HCT116 (cell line): ENCODE data around the gene FGF14. TPM values are rescaled to one million over a fixed set of nuclear protein-coding genes. Genes with fewer than 3 reads are reported as not detected.

Source experiments
- ATAC-seq: fragments of 200-7000 bp; cut with Tn5 transposase; 2 replicates; pipeline ENCODE4 v1.9.1; 2020; ENCODE audit warnings: mild to moderate bottlenecking, moderate library complexity
- BruUV-seq: library from RNA; stranded (reverse); fragments of 400-500 nt; replicated peaks from 2 replicates; lab custom pipeline; 2021; lab: Mats Ljungman, UMichigan
- CTCF ChIA-PET: fragments of 300-600 bp; sonication (Branson Sonifier 250); formaldehyde crosslinking; loops from one replicate; lab custom pipeline; 2021; ENCODE audit warnings: antibody characterized with exemption; lab: Charles Lee
- POLR2A ChIA-PET: fragments of 300-600, 350-600 bp; sonication (Branson Sonifier 250); formaldehyde crosslinking; loops from one replicate; lab custom pipeline; 2021; ENCODE audit warnings: antibody characterized with exemption; lab: Charles Lee
- RAD21 ChIA-PET, 2 experiments: fragments of 300-600 bp; sonication (Branson Sonifier 250); formaldehyde crosslinking; loops; one replicate each; lab custom pipeline; 2023; ENCODE audit warnings: low total read pairs in 2 of 2; ENCODE audit not compliant: uncharacterized antibody in 2 of 2, unreplicated experiment in 2 of 2, low non-redundant PET in 1 of 2; lab: Charles Lee
- DNase-seq: peaks from one replicate; pipeline ENCODE4 v3.0.0-alpha.2; 2010; ENCODE audit warnings: low read depth, low spot score
- H2AFZ ChIP-seq: fragments of 200-600 bp; shearing (Covaris generic), sonication (generic); 2 replicates; pipeline ENCODE4 v1.6.1; 2017; ENCODE audit warnings: low read depth, mixed run types, mixed read lengths, antibody characterized with exemption, low read length; ENCODE audit not compliant: poor library complexity, severe bottlenecking
- H3K27ac ChIP-seq: 2 replicates; pipeline ENCODE4 v1.5.1; 2012; ENCODE audit warnings: low read depth, low read length
- H3K27me3 ChIP-seq: fragments of 200-600 bp; sonication (generic); 2 replicates; pipeline ENCODE4 v1.6.1; 2016; ENCODE audit warnings: mixed run types, low read length, mixed read lengths; ENCODE audit not compliant: insufficient read depth
- H3K36me3 ChIP-seq, 2 experiments: fragments of 200-500 bp in 1 of 2; fragments of 200-600 bp in 1 of 2; sonication (Bioruptor generic) in 1 of 2; sonication (generic) in 1 of 2; 2 replicates each; pipeline versions ENCODE4 v1.5.1 to v1.6.1; 2014 to 2016; ENCODE audit warnings: low read length in 2 of 2, inconsistent platforms in 1 of 2, mixed read lengths in 1 of 2, mixed run types in 1 of 2; ENCODE audit not compliant: insufficient read depth in 2 of 2, control insufficient read depth in 1 of 2
- H3K4me1 ChIP-seq, 2 experiments: fragments of 200-600 bp in 1 of 2; sonication (generic) in 1 of 2; 2 replicates each; pipeline versions ENCODE4 v1.5.1 to v1.6.1; 2012 to 2017; ENCODE audit warnings: low read length in 2 of 2, inconsistent platforms in 1 of 2, mild to moderate bottlenecking in 1 of 2, mixed read lengths in 1 of 2, mixed run types in 1 of 2, moderate library complexity in 1 of 2; ENCODE audit not compliant: insufficient read depth in 2 of 2, control insufficient read depth in 1 of 2
- H3K4me2 ChIP-seq: fragments of 200-600 bp; sonication (generic); 2 replicates; pipeline ENCODE4 v1.6.1; 2017; ENCODE audit warnings: mixed run types, low read length, mixed read lengths
- H3K4me3 ChIP-seq, 2 experiments: fragments of 200-600 bp in 1 of 2; sonication (generic) in 1 of 2; replicated peaks in 1 of 2; 2 replicates each; pipeline ENCODE4 v1.5.1; 2011 to 2016; ENCODE audit warnings: low read length in 2 of 2, control low read depth in 1 of 2, low read depth in 1 of 2, mild to moderate bottlenecking in 1 of 2, mixed read lengths in 1 of 2, mixed run types in 1 of 2
- H3K79me2 ChIP-seq: fragments of 200-600 bp; sonication (generic); 2 replicates; pipeline ENCODE4 v1.6.1; 2017; ENCODE audit warnings: mild to moderate bottlenecking, mixed run types, low read length, moderate library complexity, mixed read lengths; ENCODE audit not compliant: insufficient read depth
- H3K9ac ChIP-seq: fragments of 200-600 bp; sonication (generic); 2 replicates; pipeline ENCODE4 v1.6.1; 2016; ENCODE audit warnings: low read length, mixed read lengths
- H3K9me2 ChIP-seq: fragments of 200-600 bp; sonication (generic), shearing (Covaris generic); 2 replicates; pipeline ENCODE4 v1.6.1; 2017; ENCODE audit warnings: mixed run types, mild to moderate bottlenecking, moderate library complexity; ENCODE audit not compliant: insufficient read depth
- H3K9me3 ChIP-seq, 2 experiments: fragments of 200-500 bp in 1 of 2; fragments of 200-600 bp in 1 of 2; sonication (Bioruptor generic) in 1 of 2; sonication (generic) in 1 of 2; 2 replicates each; pipeline ENCODE4 v1.6.1; 2014 to 2017; ENCODE audit warnings: low read length in 2 of 2, mixed read lengths in 2 of 2, inconsistent platforms in 1 of 2, low read depth in 1 of 2, mild to moderate bottlenecking in 1 of 2, mixed run types in 1 of 2, moderate library complexity in 1 of 2; ENCODE audit not compliant: control insufficient read depth in 1 of 2, insufficient read depth in 1 of 2
- H4K20me1 ChIP-seq: fragments of 200-600 bp; sonication (generic), shearing (Covaris generic); 2 replicates; pipeline ENCODE4 v1.6.1; 2017; ENCODE audit warnings: mixed run types, mild to moderate bottlenecking, moderate library complexity; ENCODE audit not compliant: insufficient read depth
- CBX3 ChIP-seq: IDR thresholded peaks from 2 replicates; pipeline ENCODE4 v1.6.1; 2012; ENCODE audit warnings: low read depth
- CEBPB ChIP-seq: IDR thresholded peaks from 2 replicates; pipeline ENCODE4 v1.6.1; 2012; ENCODE audit warnings: low read depth
- EGR1 ChIP-seq: IDR thresholded peaks from 2 replicates; pipeline ENCODE4 v1.6.1; 2012; ENCODE audit warnings: low read depth
- ELF1 ChIP-seq: IDR thresholded peaks from 2 replicates; pipeline ENCODE4 v1.6.1; 2012; ENCODE audit warnings: low read depth, borderline replicate concordance
- EZH2 ChIP-seq: fragments of 200-600 bp; sonication (generic); IDR thresholded peaks from 2 replicates; pipeline ENCODE4 v1.6.1; 2017; ENCODE audit warnings: antibody characterized with exemption, mixed run types
- EZH2phosphoT487 ChIP-seq: fragments of 200-600 bp; IDR thresholded peaks from 2 replicates; pipeline ENCODE4 v1.6.1; 2018; ENCODE audit warnings: antibody characterized with exemption, borderline replicate concordance
- FOSL1 ChIP-seq: IDR thresholded peaks from 2 replicates; pipeline ENCODE4 v1.6.1; 2012; ENCODE audit warnings: low read depth
- JUND ChIP-seq: IDR thresholded peaks from 2 replicates; pipeline ENCODE4 v1.6.1; 2012
- POLR2A ChIP-seq: IDR thresholded peaks from 2 replicates; pipeline ENCODE4 v1.7.0; 2011; ENCODE audit warnings: borderline replicate concordance; ENCODE audit not compliant: insufficient read depth, insufficient read length; ENCODE audit errors: extremely low read depth
- POLR2AphosphoS5 ChIP-seq: IDR thresholded peaks from 2 replicates; pipeline ENCODE4 v1.6.1; 2011; ENCODE audit warnings: mild to moderate bottlenecking, low read depth, low read length, moderate library complexity
- RAD21 ChIP-seq: IDR thresholded peaks from 2 replicates; pipeline ENCODE4 v1.6.1; 2012; ENCODE audit warnings: low read depth, mild to moderate bottlenecking
- SIN3A ChIP-seq: IDR thresholded peaks from 2 replicates; pipeline ENCODE4 v1.6.1; 2012; ENCODE audit warnings: low read depth
- SP1 ChIP-seq: IDR thresholded peaks from 2 replicates; pipeline ENCODE4 v1.6.1; 2012; ENCODE audit warnings: low read depth
- SRF ChIP-seq: IDR thresholded peaks from 2 replicates; pipeline ENCODE4 v1.6.1; 2012; ENCODE audit warnings: low read depth
- ZFX ChIP-seq: fragments of 450-650 bp; IDR thresholded peaks from 2 replicates; pipeline ENCODE4 v1.6.1; 2017
- ZNF274 ChIP-seq: fragments of 200-500 bp; sonication (Bioruptor generic); IDR thresholded peaks from 2 replicates; pipeline ENCODE4 v1.6.1; 2014; ENCODE audit warnings: mild to moderate bottlenecking, low read depth, low read length, inconsistent platforms
- intact Hi-C: fragments of 100-400 bp; cut with micrococcal nuclease; formaldehyde crosslinking; loops from 2 replicates; pipeline ENCODE4 v1.10.0; 2022
- total RNA-seq: library from RNA; stranded (reverse); gene quantifications from one replicate; pipeline ENCODE4 v1.2.1, GENCODE V29; 2021; ENCODE audit not compliant: unreplicated experiment
- TF ChIP-seq, protein P1 (sequence below): IDR thresholded peaks from 2 replicates; pipeline ENCODE4 v1.6.1; 2012
- TF ChIP-seq, protein P2 (sequence below): IDR thresholded peaks from 2 replicates; pipeline ENCODE4 v1.6.1; 2012; ENCODE audit warnings: low read depth
- TF ChIP-seq, protein P3 (sequence below), 3 experiments: fragments of 200-600 bp in 1 of 3; sonication (generic) in 1 of 3; IDR thresholded peaks in 2 of 3; conservative IDR thresholded peaks in 1 of 3; 2 replicates each; pipeline ENCODE4 v1.5.1; 2012 to 2017; ENCODE audit warnings: low read depth in 2 of 3, low read length in 2 of 3, antibody characterized with exemption in 1 of 3, borderline replicate concordance in 1 of 3, control low read depth in 1 of 3, mild to moderate bottlenecking in 1 of 3, mixed read lengths in 1 of 3, mixed run types in 1 of 3, moderate library complexity in 1 of 3; ENCODE audit not compliant: insufficient read depth in 1 of 3
- TF ChIP-seq, protein P4 (sequence below): IDR thresholded peaks from 2 replicates; pipeline ENCODE4 v1.6.1; 2011; ENCODE audit warnings: mild to moderate bottlenecking, low read length, moderate library complexity; ENCODE audit not compliant: insufficient replicate concordance; ENCODE audit errors: extremely low read depth

FGF14 gene
- total RNA-seq, 1 experiment from 2014 or later: not detected

DNA sequence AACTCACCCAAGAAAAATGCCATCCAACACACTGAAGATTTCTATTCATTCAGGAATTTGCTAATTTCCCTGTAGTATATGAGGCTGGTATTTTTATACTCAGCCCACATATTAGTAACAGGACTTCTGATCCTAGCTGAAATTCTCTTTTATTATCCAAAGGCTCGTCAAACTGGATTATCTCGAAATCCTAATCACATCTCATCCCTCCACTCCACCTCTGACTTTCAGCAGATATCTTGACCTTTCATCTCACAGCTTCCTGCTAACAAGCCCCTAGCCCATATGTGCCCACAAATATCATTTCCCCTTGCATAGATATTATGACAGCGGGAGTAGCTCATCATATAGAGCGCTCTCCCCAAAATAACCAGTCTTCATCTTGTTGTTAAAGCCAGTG is 279.7 kb downstream of the FGF14 start:
- CTCF ChIA-PET: no interaction called here
- ATAC-seq: no peak
- intact Hi-C loops: no loop called here

More for the DNA sequence above, 279.7 kb downstream of the FGF14 start:
- peaks cover 0 to 7% of the 10 kb centered on the region in 2 experiments; a peak in 1 of 4 replicates for H3K9me3 ChIP-seq
- no TSS peak for BruUV-seq
- no peak for TF ChIP-seq SRF
- TF ChIP-seq POLR2AphosphoS5: no peak
- TF ChIP-seq CBX3: no peak
- no peak for TF ChIP-seq EGR1
- TF ChIP-seq ZFX: no peak
- TF ChIP-seq, protein P1, sequence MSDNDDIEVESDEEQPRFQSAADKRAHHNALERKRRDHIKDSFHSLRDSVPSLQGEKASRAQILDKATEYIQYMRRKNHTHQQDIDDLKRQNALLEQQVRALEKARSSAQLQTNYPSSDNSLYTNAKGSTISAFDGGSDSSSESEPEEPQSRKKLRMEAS: no peak
- no peak for TF ChIP-seq ZNF274
- no peak for TF ChIP-seq ELF1
- TF ChIP-seq, protein P2, sequence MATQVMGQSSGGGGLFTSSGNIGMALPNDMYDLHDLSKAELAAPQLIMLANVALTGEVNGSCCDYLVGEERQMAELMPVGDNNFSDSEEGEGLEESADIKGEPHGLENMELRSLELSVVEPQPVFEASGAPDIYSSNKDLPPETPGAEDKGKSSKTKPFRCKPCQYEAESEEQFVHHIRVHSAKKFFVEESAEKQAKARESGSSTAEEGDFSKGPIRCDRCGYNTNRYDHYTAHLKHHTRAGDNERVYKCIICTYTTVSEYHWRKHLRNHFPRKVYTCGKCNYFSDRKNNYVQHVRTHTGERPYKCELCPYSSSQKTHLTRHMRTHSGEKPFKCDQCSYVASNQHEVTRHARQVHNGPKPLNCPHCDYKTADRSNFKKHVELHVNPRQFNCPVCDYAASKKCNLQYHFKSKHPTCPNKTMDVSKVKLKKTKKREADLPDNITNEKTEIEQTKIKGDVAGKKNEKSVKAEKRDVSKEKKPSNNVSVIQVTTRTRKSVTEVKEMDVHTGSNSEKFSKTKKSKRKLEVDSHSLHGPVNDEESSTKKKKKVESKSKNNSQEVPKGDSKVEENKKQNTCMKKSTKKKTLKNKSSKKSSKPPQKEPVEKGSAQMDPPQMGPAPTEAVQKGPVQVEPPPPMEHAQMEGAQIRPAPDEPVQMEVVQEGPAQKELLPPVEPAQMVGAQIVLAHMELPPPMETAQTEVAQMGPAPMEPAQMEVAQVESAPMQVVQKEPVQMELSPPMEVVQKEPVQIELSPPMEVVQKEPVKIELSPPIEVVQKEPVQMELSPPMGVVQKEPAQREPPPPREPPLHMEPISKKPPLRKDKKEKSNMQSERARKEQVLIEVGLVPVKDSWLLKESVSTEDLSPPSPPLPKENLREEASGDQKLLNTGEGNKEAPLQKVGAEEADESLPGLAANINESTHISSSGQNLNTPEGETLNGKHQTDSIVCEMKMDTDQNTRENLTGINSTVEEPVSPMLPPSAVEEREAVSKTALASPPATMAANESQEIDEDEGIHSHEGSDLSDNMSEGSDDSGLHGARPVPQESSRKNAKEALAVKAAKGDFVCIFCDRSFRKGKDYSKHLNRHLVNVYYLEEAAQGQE: no peak
- TF ChIP-seq FOSL1: no peak
- no peak for TF ChIP-seq POLR2A
- no peak for TF ChIP-seq EZH2
- TF ChIP-seq EZH2phosphoT487: no peak
- TF ChIP-seq JUND: no peak
- no peak for TF ChIP-seq SP1
- TF ChIP-seq RAD21: no peak
- TF ChIP-seq, protein P3, sequence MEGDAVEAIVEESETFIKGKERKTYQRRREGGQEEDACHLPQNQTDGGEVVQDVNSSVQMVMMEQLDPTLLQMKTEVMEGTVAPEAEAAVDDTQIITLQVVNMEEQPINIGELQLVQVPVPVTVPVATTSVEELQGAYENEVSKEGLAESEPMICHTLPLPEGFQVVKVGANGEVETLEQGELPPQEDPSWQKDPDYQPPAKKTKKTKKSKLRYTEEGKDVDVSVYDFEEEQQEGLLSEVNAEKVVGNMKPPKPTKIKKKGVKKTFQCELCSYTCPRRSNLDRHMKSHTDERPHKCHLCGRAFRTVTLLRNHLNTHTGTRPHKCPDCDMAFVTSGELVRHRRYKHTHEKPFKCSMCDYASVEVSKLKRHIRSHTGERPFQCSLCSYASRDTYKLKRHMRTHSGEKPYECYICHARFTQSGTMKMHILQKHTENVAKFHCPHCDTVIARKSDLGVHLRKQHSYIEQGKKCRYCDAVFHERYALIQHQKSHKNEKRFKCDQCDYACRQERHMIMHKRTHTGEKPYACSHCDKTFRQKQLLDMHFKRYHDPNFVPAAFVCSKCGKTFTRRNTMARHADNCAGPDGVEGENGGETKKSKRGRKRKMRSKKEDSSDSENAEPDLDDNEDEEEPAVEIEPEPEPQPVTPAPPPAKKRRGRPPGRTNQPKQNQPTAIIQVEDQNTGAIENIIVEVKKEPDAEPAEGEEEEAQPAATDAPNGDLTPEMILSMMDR (IDR thresholded peaks at IDR 0.05 in 2 of 3, conservative IDR thresholded peaks at IDR 0.05 in 1 of 3; ENCODE audit: borderline replicate concordance in 1 of 3, insufficient read depth in 1 of 3, low read depth in 2 of 3, low read length in 2 of 3): no peak
- TF ChIP-seq CEBPB: no peak
- TF ChIP-seq, protein P4, sequence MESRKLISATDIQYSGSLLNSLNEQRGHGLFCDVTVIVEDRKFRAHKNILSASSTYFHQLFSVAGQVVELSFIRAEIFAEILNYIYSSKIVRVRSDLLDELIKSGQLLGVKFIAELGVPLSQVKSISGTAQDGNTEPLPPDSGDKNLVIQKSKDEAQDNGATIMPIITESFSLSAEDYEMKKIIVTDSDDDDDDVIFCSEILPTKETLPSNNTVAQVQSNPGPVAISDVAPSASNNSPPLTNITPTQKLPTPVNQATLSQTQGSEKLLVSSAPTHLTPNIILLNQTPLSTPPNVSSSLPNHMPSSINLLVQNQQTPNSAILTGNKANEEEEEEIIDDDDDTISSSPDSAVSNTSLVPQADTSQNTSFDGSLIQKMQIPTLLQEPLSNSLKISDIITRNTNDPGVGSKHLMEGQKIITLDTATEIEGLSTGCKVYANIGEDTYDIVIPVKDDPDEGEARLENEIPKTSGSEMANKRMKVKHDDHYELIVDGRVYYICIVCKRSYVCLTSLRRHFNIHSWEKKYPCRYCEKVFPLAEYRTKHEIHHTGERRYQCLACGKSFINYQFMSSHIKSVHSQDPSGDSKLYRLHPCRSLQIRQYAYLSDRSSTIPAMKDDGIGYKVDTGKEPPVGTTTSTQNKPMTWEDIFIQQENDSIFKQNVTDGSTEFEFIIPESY: no peak
- no peak for TF ChIP-seq SIN3A
- TF ChIP-seq, all 23 proteins: peak for 0
- no peaks in the 10 kb centered on the region for H3K27me3 ChIP-seq
- no peak overlapping the region for H3K27ac ChIP-seq
- H3K9me2 ChIP-seq: no peaks in the 10 kb centered on the region
- ChIA-PET RAD21 (no interaction called here), POLR2A (no interaction called here)
- no peak overlapping the region for H3K9ac ChIP-seq
- H3K4me1 ChIP-seq: no peaks in the 10 kb centered on the region
- H3K4me3 ChIP-seq: no peak overlapping the region
- no peak for DNase-seq
- H3K79me2 ChIP-seq: no peaks in the 10 kb centered on the region
- no peaks in the 10 kb centered on the region for H3K36me3 ChIP-seq
- H2AFZ ChIP-seq: no peak overlapping the region
- no peak overlapping the region for H3K4me2 ChIP-seq
- H4K20me1 ChIP-seq: no peaks in the 10 kb centered on the region; the same call in 1 of the 2 replicates
